ENCODE results near the gene PEX14. TPM values are rescaled to one million over a fixed set of nuclear protein-coding genes. Genes with fewer than 3 reads are reported as not detected.

The PEX14 gene
- 21.0 and 22.0 TPM in 2 replicates for total RNA-seq (2014; rRNA removed; shearing (Covaris generic))

GRCh38 chr1:10474613-10475507 is at the start of gene PEX14:
PEX14 (plus strand) TSS chr1:10474950; CDS start chr1:10474967, 17 bp downstream.

GRCh38 chr1:10430216-10431069 is 44.3 kb upstream of the PEX14 start, which contains the start of gene CENPS:
CENPS (plus strand) TSS chr1:10430433; CDS start chr1:10430518, 85 bp downstream.

GRCh38 chr1:10449751-10450150 is 25.0 kb upstream of the PEX14 start, which contains the start of gene CORT:
CORT (plus strand) TSS chr1:10450031; CDS start chr1:10450224, 193 bp downstream.

GRCh38 chr1:10472220-10473144 is 2.3 kb upstream of the PEX14 start, which contains the start of gene DFFA:
DFFA (minus strand) TSS chr1:10472529; CDS start chr1:10472458, 71 bp downstream.

Small RNA genes within 50 kb of the gene (small RNA-seq; reads per million reads assigned to genes)
- gene RN7SL614P: not detected

Other genes starting within 250 kb of the PEX14 start
- 69.6 and 82.7 TPM in 2 replicates for gene PGD, start 75.9 kb upstream of the PEX14 start, total RNA-seq (2014; rRNA removed; shearing (Covaris generic))
- 37.3 and 38.6 TPM in 2 replicates for gene CENPS, start 44.5 kb upstream of the PEX14 start, total RNA-seq (2014; rRNA removed; shearing (Covaris generic))
- 0.64 and 0.66 TPM in 2 replicates for gene CORT, start 24.9 kb upstream of the PEX14 start, total RNA-seq (2014; rRNA removed; shearing (Covaris generic))
- gene DFFA, start 2.4 kb upstream of the PEX14 start, total RNA-seq (2014; rRNA removed; shearing (Covaris generic)): 47.8 and 56.0 TPM in 2 replicates